H1 (cell line): ENCODE measurements around the gene RBP5. TPM values are rescaled to one million over a fixed set of nuclear protein-coding genes. Genes with fewer than 3 reads are reported as not detected.

Experiments
- CTCF ChIA-PET: fragments of 300-600 bp; sonication (Branson Sonifier 250); formaldehyde crosslinking; loops from one replicate; lab custom pipeline; 2021; ENCODE audit not compliant: partially characterized antibody; lab: Charles Lee
- POLR2A ChIA-PET: fragments of 300-600 bp; sonication (Branson Sonifier 250); formaldehyde crosslinking; loops from one replicate; lab custom pipeline; 2021; ENCODE audit warnings: inconsistent platforms; ENCODE audit not compliant: partially characterized antibody; lab: Charles Lee
- DNase-seq, 2 experiments: peaks; one replicate each; pipeline versions ENCODE4 v3.0.0 to v3.0.0-alpha.2; 2010 to 2022; ENCODE audit warnings: low spot score in 2 of 2, low read depth in 1 of 2, mixed read lengths in 1 of 2
- FAIRE-seq: peaks from 2 replicates; lab custom pipeline; 2011; peaks lifted over from hg19 to GRCh38; lab: Jason Lieb, UNC
- H2AFZ ChIP-seq: 2 replicates; pipeline ENCODE4 v1.8.1; 2012; ENCODE audit warnings: low read length, inconsistent platforms
- H2AK5ac ChIP-seq: 2 replicates; pipeline ENCODE4 v1.6.1; 2013; ENCODE audit warnings: low read depth, low read length
- H2BK120ac ChIP-seq: replicated peaks from 2 replicates; pipeline ENCODE3; 2013; ENCODE audit warnings: low read depth, low read length, inconsistent platforms
- H2BK12ac ChIP-seq: 2 replicates; pipeline ENCODE4 v1.6.1; 2013; ENCODE audit warnings: low read depth, low read length
- H2BK15ac ChIP-seq: 2 replicates; pipeline ENCODE4 v1.6.1; 2013; ENCODE audit warnings: low read length
- H2BK20ac ChIP-seq: 2 replicates; pipeline ENCODE4 v1.6.1; 2013; ENCODE audit warnings: low read length
- H2BK5ac ChIP-seq: 2 replicates; pipeline ENCODE4 v1.6.1; 2013; ENCODE audit warnings: low read depth, low read length
- H3K14ac ChIP-seq: 2 replicates; pipeline ENCODE4 v1.6.1; 2013; ENCODE audit warnings: inconsistent platforms; ENCODE audit not compliant: insufficient read length
- H3K18ac ChIP-seq: 2 replicates; pipeline ENCODE4 v1.6.1; 2013; ENCODE audit warnings: low read length; ENCODE audit errors: extremely low read depth
- H3K23ac ChIP-seq: 2 replicates; pipeline ENCODE4 v1.6.1; 2013; ENCODE audit warnings: inconsistent platforms; ENCODE audit not compliant: insufficient read length
- H3K23me2 ChIP-seq: 2 replicates; pipeline ENCODE4 v1.6.1; 2013; ENCODE audit warnings: low read depth, low read length
- H3K27ac ChIP-seq: 2 replicates; pipeline ENCODE4 v1.6.1; 2011; ENCODE audit warnings: low read depth, low read length, inconsistent platforms
- H3K27me3 ChIP-seq, 4 experiments: replicated peaks in 1 of 4; 1 replicate in 1 of 4; 2 replicates in 3 of 4; pipeline versions ENCODE4 v1.6.1 to v1.8.1; 2011 to 2013; ENCODE audit warnings: low read length in 3 of 4, mild to moderate bottlenecking in 3 of 4, inconsistent platforms in 2 of 4, mixed read lengths in 2 of 4, moderate library complexity in 1 of 4; ENCODE audit not compliant: control insufficient read depth in 3 of 4, insufficient read depth in 3 of 4; ENCODE audit errors: extremely low read depth in 1 of 4
- H3K36me3 ChIP-seq, 4 experiments: 2 replicates each; pipeline versions ENCODE4 v1.6.1 to v1.8.1; 2011 to 2013; ENCODE audit warnings: mild to moderate bottlenecking in 4 of 4, low read length in 3 of 4, moderate library complexity in 2 of 4, control low read depth in 1 of 4, inconsistent platforms in 1 of 4; ENCODE audit not compliant: insufficient read depth in 4 of 4, control insufficient read depth in 2 of 4
- H3K4ac ChIP-seq: replicated peaks from 2 replicates; pipeline ENCODE3; 2013; ENCODE audit warnings: low read length, low read depth, mixed read lengths, inconsistent platforms; ENCODE audit not compliant: insufficient read length
- H3K4me1 ChIP-seq, 4 experiments: replicated peaks in 1 of 4; 1 replicate in 1 of 4; 2 replicates in 3 of 4; pipeline versions ENCODE4 v1.6.1 to v1.8.1; 2011 to 2013; ENCODE audit warnings: low read length in 3 of 4, inconsistent platforms in 2 of 4, mixed read lengths in 1 of 4; ENCODE audit not compliant: insufficient read depth in 4 of 4, control insufficient read depth in 3 of 4
- H3K4me2 ChIP-seq, 2 experiments: 2 replicates each; pipeline versions ENCODE4 v1.6.1 to v1.8.1; 2011 to 2013; ENCODE audit warnings: low read depth in 2 of 2, low read length in 2 of 2, control low read depth in 1 of 2, inconsistent platforms in 1 of 2, mild to moderate bottlenecking in 1 of 2; ENCODE audit not compliant: insufficient read depth in 1 of 2
- H3K4me3 ChIP-seq, 4 experiments: fragments of 200-600, 300-600 bp in 1 of 4; sonication (generic), shearing (Covaris generic), sonication (Bioruptor Twin) in 1 of 4; 2 replicates each; pipeline versions ENCODE4 v1.5.1 to v1.8.1; 2011 to 2016; ENCODE audit warnings: low read length in 4 of 4, low read depth in 3 of 4, control low read depth in 2 of 4, inconsistent platforms in 2 of 4, mild to moderate bottlenecking in 2 of 4, mixed read lengths in 1 of 4, moderate library complexity in 1 of 4; ENCODE audit not compliant: insufficient read depth in 2 of 4; ENCODE audit errors: extremely low read depth in 1 of 4
- H3K56ac ChIP-seq: replicated peaks from 2 replicates; pipeline ENCODE3; 2013; ENCODE audit warnings: low read depth, mild to moderate bottlenecking, mixed read lengths, low read length, inconsistent platforms; ENCODE audit not compliant: insufficient read length
- H3K79me1 ChIP-seq: 2 replicates; pipeline ENCODE4 v1.6.1; 2013; ENCODE audit warnings: low read depth, low read length, control low read depth
- H3K79me2 ChIP-seq, 2 experiments: 2 replicates each; pipeline versions ENCODE4 v1.6.1 to v1.8.1; 2012 to 2013; ENCODE audit warnings: low read length in 2 of 2, mild to moderate bottlenecking in 2 of 2, inconsistent platforms in 1 of 2; ENCODE audit not compliant: insufficient read depth in 2 of 2, control insufficient read depth in 1 of 2
- H3K9ac ChIP-seq, 4 experiments: replicated peaks in 1 of 4; 1 replicate in 1 of 4; 2 replicates in 3 of 4; pipeline versions ENCODE4 v1.6.1 to v1.8.1; 2011 to 2013; ENCODE audit warnings: low read depth in 3 of 4, low read length in 3 of 4, control low read depth in 2 of 4, mild to moderate bottlenecking in 2 of 4, moderate library complexity in 2 of 4, inconsistent platforms in 1 of 4; ENCODE audit errors: extremely low read depth in 1 of 4
- H3K9me3 ChIP-seq, 2 experiments: 2 replicates each; pipeline versions ENCODE4 v1.6.1 to v1.8.1; 2012 to 2013; ENCODE audit warnings: mild to moderate bottlenecking in 2 of 2, moderate library complexity in 2 of 2, control low read depth in 1 of 2, inconsistent platforms in 1 of 2, low read depth in 1 of 2, low read length in 1 of 2, mixed read lengths in 1 of 2; ENCODE audit not compliant: insufficient read depth in 2 of 2
- H4K20me1 ChIP-seq, 2 experiments: replicated peaks in 1 of 2; 2 replicates each; pipeline versions ENCODE3 to v1.8.1; 2011 to 2013; ENCODE audit warnings: inconsistent platforms in 2 of 2, low read length in 2 of 2, mild to moderate bottlenecking in 1 of 2; ENCODE audit not compliant: insufficient read depth in 2 of 2, control insufficient read depth in 1 of 2
- H4K5ac ChIP-seq: 2 replicates; pipeline ENCODE4 v1.6.1; 2013; ENCODE audit warnings: low read length, low read depth, mixed read lengths, inconsistent platforms; ENCODE audit not compliant: insufficient read length
- H4K8ac ChIP-seq: 2 replicates; pipeline ENCODE4 v1.8.0; 2013; ENCODE audit warnings: mild to moderate bottlenecking, moderate library complexity, low read length, inconsistent platforms; ENCODE audit not compliant: insufficient read depth; ENCODE audit errors: extremely low read depth
- H4K91ac ChIP-seq: replicated peaks from 2 replicates; pipeline ENCODE3; 2013; ENCODE audit warnings: low read length, mixed read lengths, inconsistent platforms; ENCODE audit not compliant: insufficient read length
- SIX5 ChIP-seq: IDR thresholded peaks from 2 replicates; pipeline ENCODE4 v1.6.1; 2011; ENCODE audit warnings: mild to moderate bottlenecking, low read depth, low read length
- TCF12 ChIP-seq: IDR thresholded peaks from 2 replicates; pipeline ENCODE4 v1.6.1; 2011; ENCODE audit warnings: low read depth, mild to moderate bottlenecking, low read length
- WGBS, 2 experiments: shearing (Covaris generic) in 1 of 2; methylation state at CpG; one replicate each; pipeline versions ENCODE4 v1.1.6 to v1.1.7; 2013 to 2015; ENCODE audit warnings: low lambda C conversion rate in 2 of 2, mixed read lengths in 2 of 2, inconsistent platforms in 1 of 2, low coverage in 1 of 2, missing lambda C conversion rate in 1 of 2; ENCODE audit not compliant: insufficient replicate concordance in 2 of 2, insufficient coverage in 1 of 2, insufficient read length in 1 of 2; ENCODE audit errors: extremely low coverage in 1 of 2, missing lambda C conversion rate in 1 of 2; 5-methylcytosine and 5-hydroxymethylcytosine counted together
- polyA plus RNA-seq, 7 experiments: library from polyadenylated mRNA; depleted of rRNA in 3 of 7; stranded (reverse) in 5 of 7; unstranded in 2 of 7; fragments of >200 nt in 5 of 7; fragments of 200-250 nt in 2 of 7; gene quantifications; 1 replicate in 5 of 7; 2 replicates in 1 of 7; 4 replicates in 1 of 7; pipeline versions ENCODE4 v1.2.1 to v1.2.3, GENCODE V29; 2011 to 2013; ENCODE audit warnings: missing spikeins in 2 of 7, mixed read lengths in 2 of 7
- total RNA-seq: library from RNA; stranded (reverse); fragmentation: NEBNext Ultra II Directional; extraction: Animal tissue kit (Norgen Biotek cat#: 25700); gene quantifications from 2 replicates; pipeline ENCODE4 v1.2.1, GENCODE V29; 2021

RBP5 gene
- total and polyA plus RNA-seq, 2 of the 8 experiments (the other 6 are each of a cell fraction or from before 2014, with no cell fraction given) = 1.2 to 1.9 TPM

DNA sequence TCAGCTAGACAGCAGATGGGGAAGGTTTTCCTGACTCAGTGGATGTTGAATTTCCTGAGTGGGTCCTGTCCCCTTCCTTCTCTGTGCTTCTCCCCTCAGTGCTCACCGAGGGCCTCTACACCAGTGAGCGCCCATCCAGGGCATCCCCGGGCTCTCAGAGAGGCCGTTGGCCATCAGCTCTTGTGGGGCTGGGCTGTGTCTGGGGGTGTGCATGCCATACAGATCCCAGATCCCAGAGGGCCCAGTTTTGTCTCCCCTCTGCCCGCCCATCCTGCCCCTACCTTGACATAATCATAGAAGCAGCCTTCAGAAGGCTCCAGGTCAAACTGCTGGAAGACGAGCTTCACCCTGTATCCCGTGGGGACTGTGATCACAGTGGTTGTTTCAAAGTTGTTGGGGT lies 37.5 kb downstream of the RBP5 start:
- H2AFZ ChIP-seq = 0 out of 2 replicates have a peak overlapping the region, but pooled peaks have one; percentile 21
- no peak overlapping the region for H3K4ac ChIP-seq
- H3K23me2 ChIP-seq = peaks cover 1% of the 10 kb centered on the region; the same call in 1 of the 2 replicates
- peaks cover 7 to 21% (median 16%) of the 10 kb centered on the region in 4 experiments for H3K4me1 ChIP-seq
- H4K20me1 ChIP-seq = peaks cover 0 to 1% of the 10 kb centered on the region in 2 experiments
- H3K4me3 ChIP-seq = no peak overlapping the region
- no peak overlapping the region for H3K23ac ChIP-seq
- TF ChIP-seq SIX5 (no peak), TCF12 (no peak)
- TF ChIP-seq, all 59 proteins: peak for 0
- H4K91ac ChIP-seq = no peak overlapping the region
- WGBS, 2 experiments = 92% methylated on average over 5 of the region's 7 CpGs; no CpG with 5 or more reads in 1 of the 2 experiments
- peak overlapping the region; percentile 99; the same call in 1 of the 2 replicates for H2BK12ac ChIP-seq
- H3K79me2 ChIP-seq = no peaks in the 10 kb centered on the region
- no peaks in the 10 kb centered on the region; a peak in 1 of 7 replicates for H3K27me3 ChIP-seq
- H3K27ac ChIP-seq = no peak overlapping the region
- H3K9me3 ChIP-seq = no peaks in the 10 kb centered on the region
- no peak overlapping the region for H3K9ac ChIP-seq
- H2BK20ac ChIP-seq = no peak overlapping the region; the same call in 1 of the 2 replicates
- no peak overlapping the region for H2BK120ac ChIP-seq
- no peak overlapping the region for H2BK5ac ChIP-seq
- H3K18ac ChIP-seq = no peak overlapping the region
- no peak overlapping the region for H2BK15ac ChIP-seq
- DNase-seq (no peak), FAIRE-seq (no peak)
- H4K5ac ChIP-seq = no peak overlapping the region
- no peak overlapping the region; the same call in 1 of the 2 replicates for H4K8ac ChIP-seq
- H3K56ac ChIP-seq = no peak overlapping the region
- H3K4me2 ChIP-seq = peak overlapping the region; percentile 45 to 84; a peak in 3 of 4 replicates
- POLR2A ChIA-PET = interaction anchor here (0.7 to 2.6 kb wide), 10 partner anchors 8 to 166 kb away, joined by 3 to 14 read pairs (median 4); partner anchors contain the start of genes C12orf57, C1RL and RNU7-1
- no peaks in the 10 kb centered on the region for H3K36me3 ChIP-seq
- H2AK5ac ChIP-seq = no peak overlapping the region
- CTCF ChIA-PET = interaction anchor here (0.8 to 4.3 kb wide), 18 partner anchors 11 to 157 kb away, joined by 3 to 34 read pairs (median 4); partner anchors contain the start of genes C1RL and C1S
- H3K79me1 ChIP-seq = no peaks in the 10 kb centered on the region
- H3K14ac ChIP-seq = no peak overlapping the region
